Adrenal gland (tissue), 12 donors: ENCODE measurements around the gene GLRX. TPM values are rescaled to one million over a fixed set of nuclear protein-coding genes. Genes with fewer than 3 reads are reported as not detected.

Experiments
- DNase-seq, 7 donors: peaks; one replicate each; pipeline ENCODE4 v3.0.0-alpha.2; 2019 to 2020
- H3K27ac ChIP-seq, 5 donors: fragments of 200-600 bp; sonication (generic) in 4 of 5; 1 replicate in 3 of 5; 2 replicates in 2 of 5; pipeline versions ENCODE4 v1.5.1 to v1.8.0; 2016 to 2020; ENCODE audit warnings: mild to moderate bottlenecking in 1 of 5
- H3K27me3 ChIP-seq: fragments of 200-600 bp; 2 replicates; pipeline ENCODE4 v1.8.0; 2021
- H3K36me3 ChIP-seq, 2 donors: fragments of 200-600 bp; replicated peaks in 1 of 2; 1 replicate in 1 of 2; 2 replicates in 1 of 2; pipeline versions ENCODE4 v1.5.1 to v1.8.0; 2018 to 2022
- H3K4me1 ChIP-seq, 2 donors: fragments of 200-600 bp; replicated peaks in 1 of 2; 1 replicate in 1 of 2; 2 replicates in 1 of 2; pipeline versions ENCODE4 v1.5.1 to v1.8.0; 2018 to 2021
- H3K4me3 ChIP-seq, 4 donors: fragments of 200-600 bp; sonication (generic) in 3 of 4; one replicate each; pipeline ENCODE4 v1.5.1; 2016 to 2018
- H3K9me3 ChIP-seq, 3 donors: fragments of 200-600 bp; sonication (generic) in 1 of 3; replicated peaks in 1 of 3; 1 replicate in 2 of 3; 2 replicates in 1 of 3; pipeline versions ENCODE4 v1.5.1 to v1.8.0; 2016 to 2021
- CTCF ChIP-seq, 6 experiments: fragments of 450-650 bp in 4 of 6; fragments of 200-600 bp in 2 of 6; sonication (generic) in 1 of 6; IDR thresholded peaks; 1 replicate in 5 of 6; 2 replicates in 1 of 6; pipeline versions ENCODE4 v1.5.1 to v1.8.0; 2016 to 2021; ENCODE audit warnings: antibody characterized with exemption in 6 of 6, mild to moderate bottlenecking in 2 of 6, moderate library complexity in 1 of 6
- POLR2A ChIP-seq, 2 donors: fragments of 450-650 bp; IDR thresholded peaks; one replicate each; pipeline ENCODE4 v1.6.1; 2017; ENCODE audit warnings: antibody characterized with exemption in 2 of 2, mild to moderate bottlenecking in 2 of 2, moderate library complexity in 1 of 2
- WGBS, 4 donors: extraction: QIAGEN DNeasy Blood & Tissue Kit in 2 of 4; methylation state at CpG; one replicate each; pipeline versions ENCODE4 v1.1.5 to v1.1.7; 2013 to 2017; 5-methylcytosine and 5-hydroxymethylcytosine counted together
- intact Hi-C, 2 donors: fragments of 100-400 bp; cut with DNase I; formaldehyde crosslinking; loops; one replicate each; pipeline versions ENCODE4 v1.14.1 to v1.15.0; 2022 to 2023
- polyA plus RNA-seq, 3 donors: library from polyadenylated mRNA; stranded (reverse); fragments of 200-250 nt in 2 of 3; fragments of 350-450 nt in 1 of 3; fragmentation: Illumina TruSeq in 1 of 3; extraction: RNeasy Lipid Tissue Mini Kit (QIAGEN cat#74804) in 1 of 3; gene quantifications; one replicate each; pipeline ENCODE4 v1.2.3, GENCODE V29; 2013 to 2014
- total RNA-seq, 9 donors: library from RNA; depleted of rRNA in 4 of 9; stranded (reverse); fragments of >200 nt in 4 of 9; fragments of 120-200 nt in 1 of 9; fragmentation: NEBNext Ultra II Directional in 1 of 9; extraction: Animal tissue kit (Norgen Biotek cat#: 25700) in 1 of 9; gene quantifications; one replicate each; pipeline versions ENCODE4 v1.1.0 to v1.2.4, GENCODE V29; 2013 to 2023
- donor health status: healthy with polysubstance abuse.
- donor health status: Bipolar disorder and iron deficiency.
- donor health status: DM: yes; HTN: yes; CAD: no.
- donor health status: DM: no; HTN: no; CAD: no.
- donor health status: DM: no; HTN: no; CAD: no.
- donor health status: DM: yes; HTN: yes; CAD: no.

The GLRX gene
- total and polyA plus RNA-seq, 12 donors = 55.7 to 279 (median 116) TPM

- Histone ChIP-seq H3K27ac (no peak overlapping the region), H3K4me1 (peaks cover 8 to 24% of the 10 kb centered on the region in 2 donors), H3K36me3 (no peaks in the 10 kb centered on the region), H3K27me3 (no peaks in the 10 kb centered on the region), H3K9me3 (no peaks in the 10 kb centered on the region), H3K4me3 (no peak overlapping the region)
- DNase-seq = no peak
- no peak for TF ChIP-seq POLR2A (IDR thresholded peaks at IDR 0.05)
- TF ChIP-seq CTCF (IDR thresholded peaks at IDR 0.05) = no peak
- intact Hi-C loops = loop anchor here in 1 of 2 donors (10.0 kb wide), 1 partner anchor 168 kb away; no protein-coding TSS in a partner anchor
Measured at GRCh38 chr5:95832664-95833063, 10.1 kb upstream of the GLRX start.

- H3K9me3 ChIP-seq = no peaks in the 10 kb centered on the region
- 96 to 100% (median 98%) methylated on average over 2 of the region's 2 CpGs for WGBS, 4 donors
- no peak overlapping the region for H3K4me3 ChIP-seq
- TF ChIP-seq CTCF (IDR thresholded peaks at IDR 0.05) (no peak), POLR2A (IDR thresholded peaks at IDR 0.05) (no peak)
- intact Hi-C loops = loop anchor here in 1 of 2 donors (10.0 kb wide), 1 partner anchor 165 kb away; no protein-coding TSS in a partner anchor
- peaks cover under 1 to 6% of the 10 kb centered on the region in 2 donors for H3K4me1 ChIP-seq
- no peaks in the 10 kb centered on the region for H3K36me3 ChIP-seq
- H3K27ac ChIP-seq = no peak overlapping the region
- DNase-seq = no peak
- no peaks in the 10 kb centered on the region for H3K27me3 ChIP-seq
Measured at GRCh38 chr5:95830226-95830625, 7.7 kb upstream of the GLRX start.

GRCh38 chr5:95827892-95828246 lies 5.3 kb upstream of the GLRX start:
- Histone ChIP-seq H3K27me3 (no peaks in the 10 kb centered on the region), H3K9me3 (no peaks in the 10 kb centered on the region), H3K27ac (no peak overlapping the region), H3K4me1 (peaks cover 18 to 20% of the 10 kb centered on the region in 2 donors), H3K4me3 (no peak overlapping the region), H3K36me3 (no peaks in the 10 kb centered on the region)
- TF ChIP-seq CTCF (IDR thresholded peaks at IDR 0.05) (no peak), POLR2A (IDR thresholded peaks at IDR 0.05) (no peak)
- WGBS, 4 donors = 67 to 82% (median 75%) methylated on average over 3 of the region's 3 CpGs
- no peak for DNase-seq
- intact Hi-C loops = no loop called here

GRCh38 chr5:95826949-95827891 lies 4.7 kb upstream of the GLRX start:
- 85 to 96% (median 91%) methylated on average over 10 of the region's 10 CpGs for WGBS, 4 donors
- Histone ChIP-seq H3K4me3 (no peak overlapping the region), H3K36me3 (no peaks in the 10 kb centered on the region), H3K27ac (no peak overlapping the region), H3K4me1 (peaks cover 21 to 22% of the 10 kb centered on the region in 2 donors), H3K9me3 (no peaks in the 10 kb centered on the region), H3K27me3 (no peaks in the 10 kb centered on the region)
- no peak for DNase-seq
- intact Hi-C loops = no loop called here
- no peak for TF ChIP-seq CTCF (IDR thresholded peaks at IDR 0.05)
- TF ChIP-seq POLR2A (IDR thresholded peaks at IDR 0.05) = no peak
